ENCODE measurements around the gene KAT6B. TPM values are rescaled to one million over a fixed set of nuclear protein-coding genes. Genes with fewer than 3 reads are reported as not detected.

The KAT6B gene
- total and polyA plus RNA-seq, 2 of the 8 experiments (the other 6 are each of a cell fraction or from before 2014, with no cell fraction given), result 7.3 to 30.8 TPM

GRCh38 chr10:74801447-74801846 lies 25.0 kb upstream of the KAT6B start:
- H3K23me2 ChIP-seq (ENCODE audit: low read depth, low read length), result no peaks in the 10 kb centered on the region
- no peak overlapping the region for H2BK12ac ChIP-seq (ENCODE audit: low read depth, low read length)
- ChIA-PET POLR2A (ENCODE audit: partially characterized antibody) (no interaction called here), CTCF (ENCODE audit: partially characterized antibody) (no interaction called here)
- DNase-seq (ENCODE audit: low read depth in 1 of 2, low spot score in 2 of 2), result no peak
- no peak overlapping the region for H2BK120ac ChIP-seq (replicated peaks; ENCODE audit: low read depth, low read length)
- TF ChIP-seq MAX (IDR thresholded peaks at IDR 0.05), result no peak
- no peak for TF ChIP-seq SAP30 (IDR thresholded peaks at IDR 0.05; ENCODE audit: insufficient read depth, insufficient replicate concordance, low read length)
- no peak for TF ChIP-seq JUND (IDR thresholded peaks at IDR 0.05; ENCODE audit: low read length)
- no peak for TF ChIP-seq RAD21 (IDR thresholded peaks at IDR 0.05 in 1 of 2, conservative IDR thresholded peaks at IDR 0.05 in 1 of 2; ENCODE audit: low read depth in 2 of 2, low read length in 2 of 2)
- TF ChIP-seq FOSL1 (IDR thresholded peaks at IDR 0.05; ENCODE audit: insufficient read depth, low read depth, low read length), result no peak
- no peak for TF ChIP-seq TCF12 (IDR thresholded peaks at IDR 0.05; ENCODE audit: low read depth, low read length)
- TF ChIP-seq TAF1 (IDR thresholded peaks at IDR 0.05; ENCODE audit: low read depth, low read length), result no peak
- TF ChIP-seq EZH2 (IDR thresholded peaks at IDR 0.05; ENCODE audit: low read depth, low read length, severe bottlenecking), result no peak
- no peak for TF ChIP-seq E2F6 (IDR thresholded peaks at IDR 0.05)
- WGBS, 2 experiments (ENCODE audit: extremely low coverage in 1 of 2, insufficient coverage in 1 of 2, insufficient read length in 1 of 2, insufficient replicate concordance in 2 of 2, low coverage in 1 of 2, low lambda C conversion rate in 2 of 2, missing lambda C conversion rate in 1 of 2), result 92% methylated on average over 2 of the region's 2 CpGs; no CpG with 5 or more reads in 1 of the 2 experiments
- H3K4me2 ChIP-seq (ENCODE audit: insufficient read depth in 1 of 2, low read depth in 2 of 2, low read length in 2 of 2), result no peak overlapping the region
- H2BK5ac ChIP-seq (ENCODE audit: low read depth, low read length), result no peak overlapping the region
- no peaks in the 10 kb centered on the region for H3K9me3 ChIP-seq (ENCODE audit: insufficient read depth in 2 of 2, low read depth in 1 of 2, low read length in 1 of 2)
- no peak overlapping the region for H2BK15ac ChIP-seq (ENCODE audit: low read length)
- H3K27me3 ChIP-seq (replicated peaks in 1 of 4; ENCODE audit: control insufficient read depth in 3 of 4, extremely low read depth in 1 of 4, insufficient read depth in 3 of 4, low read length in 3 of 4), result no peaks in the 10 kb centered on the region
- no peak overlapping the region for H3K9ac ChIP-seq (replicated peaks in 1 of 4; ENCODE audit: extremely low read depth in 1 of 4, low read depth in 3 of 4, low read length in 3 of 4)
- no peak overlapping the region for H3K23ac ChIP-seq (ENCODE audit: insufficient read length)
- no peaks in the 10 kb centered on the region for H3K36me3 ChIP-seq (ENCODE audit: control insufficient read depth in 2 of 4, insufficient read depth in 4 of 4, low read length in 3 of 4)
- no peak overlapping the region for H2AFZ ChIP-seq (ENCODE audit: low read length)
- H4K91ac ChIP-seq (replicated peaks; ENCODE audit: insufficient read length, low read length), result no peak overlapping the region
- no peaks in the 10 kb centered on the region for H4K20me1 ChIP-seq (replicated peaks in 1 of 2; ENCODE audit: control insufficient read depth in 1 of 2, insufficient read depth in 2 of 2, low read length in 2 of 2)
- no peak for FAIRE-seq
- no peak overlapping the region for H2AK5ac ChIP-seq (ENCODE audit: low read depth, low read length)
- H4K8ac ChIP-seq (ENCODE audit: extremely low read depth, insufficient read depth, low read length), result no peak overlapping the region
- H3K18ac ChIP-seq (ENCODE audit: extremely low read depth, low read length), result no peak overlapping the region
- no peak overlapping the region for H3K4me3 ChIP-seq (ENCODE audit: extremely low read depth in 1 of 4, insufficient read depth in 2 of 4, low read depth in 3 of 4, low read length in 4 of 4)
- no peak overlapping the region for H3K14ac ChIP-seq (ENCODE audit: insufficient read length)
- H3K56ac ChIP-seq (replicated peaks; ENCODE audit: insufficient read length, low read depth, low read length), result no peak overlapping the region
- no peak overlapping the region for H4K5ac ChIP-seq (ENCODE audit: insufficient read length, low read depth, low read length)
- no peaks in the 10 kb centered on the region for H3K79me2 ChIP-seq (ENCODE audit: control insufficient read depth in 1 of 2, insufficient read depth in 2 of 2, low read length in 2 of 2)
- H3K4ac ChIP-seq (replicated peaks; ENCODE audit: insufficient read length, low read depth, low read length), result no peak overlapping the region
- H3K79me1 ChIP-seq (ENCODE audit: low read depth, low read length), result no peaks in the 10 kb centered on the region
- H3K27ac ChIP-seq (ENCODE audit: low read depth, low read length), result no peak overlapping the region
- H3K4me1 ChIP-seq (replicated peaks in 1 of 4; ENCODE audit: control insufficient read depth in 3 of 4, insufficient read depth in 4 of 4, low read length in 3 of 4), result no peaks in the 10 kb centered on the region
- H2BK20ac ChIP-seq (ENCODE audit: low read length), result no peak overlapping the region

Measured in H1 (cell line).